ENCODE results near the gene ABCC3. TPM values are rescaled to one million over a fixed set of nuclear protein-coding genes. Genes with fewer than 3 reads are reported as not detected.

ABCC3 gene
- total RNA-seq, 1 donor from 2014 or later = 0.20 TPM

- Mint-ChIP-seq H3K9me3 (no peaks in the 10 kb centered on the region), H3K36me3 (ENCODE audit: low read depth) (no peaks in the 10 kb centered on the region), H3K27ac (no peak overlapping the region), H3K4me1 (peaks cover 4% of the 10 kb centered on the region), H3K4me3 (no peak overlapping the region), H3K27me3 (peaks cover 35% of the 10 kb centered on the region)
- POLR2A ChIA-PET = no interaction called here
- intact Hi-C loops (cut with micrococcal nuclease) = no loop called here
- no peak for DNase-seq
- TF ChIP-seq CTCF (IDR thresholded peaks at IDR 0.05) = no peak
- no peak for ATAC-seq (ENCODE audit: low read depth)
- CTCF ChIA-PET = no interaction called here
These were observed 32.8 kb upstream of the ABCC3 start for GRCh38 chr17:50601823-50602375.

- POLR2A ChIA-PET = no interaction called here
- Mint-ChIP-seq H3K36me3 (ENCODE audit: low read depth) (no peaks in the 10 kb centered on the region), H3K27ac (no peak overlapping the region), H3K4me3 (no peak overlapping the region), H3K27me3 (peaks cover 40% of the 10 kb centered on the region), H3K4me1 (peaks cover 4% of the 10 kb centered on the region), H3K9me3 (no peaks in the 10 kb centered on the region)
- CTCF ChIA-PET = no interaction called here
- TF ChIP-seq CTCF (IDR thresholded peaks at IDR 0.05) = no peak
- DNase-seq (no peak), ATAC-seq (ENCODE audit: low read depth) (no peak)
- intact Hi-C loops (cut with micrococcal nuclease) = no loop called here
These were observed 31.8 kb upstream of the ABCC3 start for GRCh38 chr17:50602836-50603235.

- Mint-ChIP-seq H3K4me1 (peaks cover 3% of the 10 kb centered on the region), H3K27ac (no peak overlapping the region), H3K36me3 (ENCODE audit: low read depth) (no peaks in the 10 kb centered on the region), H3K4me3 (no peak overlapping the region), H3K9me3 (no peaks in the 10 kb centered on the region), H3K27me3 (peaks cover 40% of the 10 kb centered on the region)
- ChIA-PET CTCF (no interaction called here), POLR2A (no interaction called here)
- ATAC-seq (ENCODE audit: low read depth) (no peak), DNase-seq (no peak)
- intact Hi-C loops (cut with micrococcal nuclease) = no loop called here
- TF ChIP-seq CTCF (IDR thresholded peaks at IDR 0.05) = no peak
These were observed 31.3 kb upstream of the ABCC3 start for GRCh38 chr17:50603340-50603739.

GRCh38 chr17:50604513-50604912 is 30.2 kb upstream of the ABCC3 start:
- intact Hi-C loops (cut with micrococcal nuclease) = no loop called here
- ChIA-PET CTCF (no interaction called here), POLR2A (no interaction called here)
- peaks cover 40% of the 10 kb centered on the region for H3K27me3 Mint-ChIP-seq
- DNase-seq (no peak), ATAC-seq (ENCODE audit: low read depth) (no peak)
- no peaks in the 10 kb centered on the region for H3K4me1 Mint-ChIP-seq
- no peak overlapping the region for H3K27ac Mint-ChIP-seq
- H3K36me3 Mint-ChIP-seq (ENCODE audit: low read depth) = no peaks in the 10 kb centered on the region
- TF ChIP-seq CTCF (IDR thresholded peaks at IDR 0.05) = no peak
- no peaks in the 10 kb centered on the region for H3K9me3 Mint-ChIP-seq
- H3K4me3 Mint-ChIP-seq = no peak overlapping the region

- ChIA-PET CTCF (no interaction called here), POLR2A (no interaction called here)
- no peaks in the 10 kb centered on the region for H3K4me1 Mint-ChIP-seq
- intact Hi-C loops (cut with micrococcal nuclease) = no loop called here
- TF ChIP-seq CTCF (IDR thresholded peaks at IDR 0.05) = no peak
- peaks cover 36% of the 10 kb centered on the region for H3K27me3 Mint-ChIP-seq
- no peak overlapping the region for H3K4me3 Mint-ChIP-seq
- H3K9me3 Mint-ChIP-seq = no peaks in the 10 kb centered on the region
- H3K36me3 Mint-ChIP-seq (ENCODE audit: low read depth) = no peaks in the 10 kb centered on the region
- DNase-seq = no peak
- no peak for ATAC-seq (ENCODE audit: low read depth)
- H3K27ac Mint-ChIP-seq = no peak overlapping the region
These were observed 29.3 kb upstream of the ABCC3 start for GRCh38 chr17:50605429-50605828.

All from activated B cell treated with CpG ODN at 0.5 μM for 24 hours (primary cell).